GM12864 (cell line): ENCODE results near the gene CD180.

Experiments used
- DNase-seq: peaks from one replicate; pipeline ENCODE4 v3.0.0-alpha.2; 2011; ENCODE audit warnings: low read depth
- H3K4me3 ChIP-seq: 2 replicates; pipeline ENCODE4 v1.5.1; 2011; ENCODE audit warnings: mild to moderate bottlenecking, low read depth, low read length, control low read depth
- TF ChIP-seq, protein P1 (sequence below): IDR thresholded peaks from 2 replicates; pipeline ENCODE4 v1.5.1; 2011; ENCODE audit warnings: low read depth, mild to moderate bottlenecking, moderate library complexity, low read length, control low read depth, inconsistent platforms; ENCODE audit errors: missing control alignments

The CD180 gene

DNA sequence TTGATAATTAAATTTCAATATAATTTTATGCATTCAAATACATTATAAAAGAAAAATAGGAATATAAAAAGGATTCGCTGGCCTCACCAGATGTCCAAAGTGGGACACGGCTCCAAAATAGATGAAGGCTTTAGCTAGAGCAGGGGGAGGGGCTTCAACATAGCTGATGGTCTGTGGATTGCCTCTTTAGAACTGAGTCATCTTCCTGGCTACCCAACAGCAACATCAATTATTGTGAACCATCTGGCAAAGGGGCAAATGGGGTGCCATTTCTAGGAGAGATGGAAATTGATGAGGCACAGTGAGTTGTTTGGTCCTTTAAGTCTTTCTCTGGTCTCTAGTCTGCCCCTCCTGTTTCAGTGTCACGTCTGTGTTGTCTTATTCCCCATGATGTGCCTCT lies 44.2 kb upstream of the CD180 start:
- H3K4me3 ChIP-seq = no peak overlapping the region
- DNase-seq = no peak
- TF ChIP-seq, protein P1, sequence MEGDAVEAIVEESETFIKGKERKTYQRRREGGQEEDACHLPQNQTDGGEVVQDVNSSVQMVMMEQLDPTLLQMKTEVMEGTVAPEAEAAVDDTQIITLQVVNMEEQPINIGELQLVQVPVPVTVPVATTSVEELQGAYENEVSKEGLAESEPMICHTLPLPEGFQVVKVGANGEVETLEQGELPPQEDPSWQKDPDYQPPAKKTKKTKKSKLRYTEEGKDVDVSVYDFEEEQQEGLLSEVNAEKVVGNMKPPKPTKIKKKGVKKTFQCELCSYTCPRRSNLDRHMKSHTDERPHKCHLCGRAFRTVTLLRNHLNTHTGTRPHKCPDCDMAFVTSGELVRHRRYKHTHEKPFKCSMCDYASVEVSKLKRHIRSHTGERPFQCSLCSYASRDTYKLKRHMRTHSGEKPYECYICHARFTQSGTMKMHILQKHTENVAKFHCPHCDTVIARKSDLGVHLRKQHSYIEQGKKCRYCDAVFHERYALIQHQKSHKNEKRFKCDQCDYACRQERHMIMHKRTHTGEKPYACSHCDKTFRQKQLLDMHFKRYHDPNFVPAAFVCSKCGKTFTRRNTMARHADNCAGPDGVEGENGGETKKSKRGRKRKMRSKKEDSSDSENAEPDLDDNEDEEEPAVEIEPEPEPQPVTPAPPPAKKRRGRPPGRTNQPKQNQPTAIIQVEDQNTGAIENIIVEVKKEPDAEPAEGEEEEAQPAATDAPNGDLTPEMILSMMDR = no peak

DNA sequence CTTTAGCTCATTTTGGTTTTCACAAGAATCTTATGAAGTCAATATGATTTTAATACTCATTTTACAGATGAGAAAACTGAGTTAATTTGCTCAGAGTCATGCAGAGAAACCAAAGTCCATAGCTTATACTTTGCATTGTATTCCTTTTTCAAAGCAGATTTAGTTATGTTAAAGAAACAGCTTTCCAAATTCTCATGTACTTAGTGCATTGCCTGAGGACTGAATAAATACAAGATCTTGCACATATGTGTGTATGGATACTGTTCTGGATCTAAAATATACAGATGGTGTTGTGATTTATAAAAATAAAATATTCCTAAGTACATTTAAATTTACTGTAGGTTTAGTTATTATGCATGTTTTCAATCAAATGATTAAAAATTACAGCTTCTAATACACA lies 43.5 kb upstream of the CD180 start:
- no peak for DNase-seq
- H3K4me3 ChIP-seq = no peak overlapping the region
- TF ChIP-seq, protein P1 = no peak

GRCh38 chr5:67238191-67238590 lies 41.6 kb upstream of the CD180 start:
- TF ChIP-seq, protein P1 = no peak
- no peak overlapping the region for H3K4me3 ChIP-seq
- no peak for DNase-seq

DNA sequence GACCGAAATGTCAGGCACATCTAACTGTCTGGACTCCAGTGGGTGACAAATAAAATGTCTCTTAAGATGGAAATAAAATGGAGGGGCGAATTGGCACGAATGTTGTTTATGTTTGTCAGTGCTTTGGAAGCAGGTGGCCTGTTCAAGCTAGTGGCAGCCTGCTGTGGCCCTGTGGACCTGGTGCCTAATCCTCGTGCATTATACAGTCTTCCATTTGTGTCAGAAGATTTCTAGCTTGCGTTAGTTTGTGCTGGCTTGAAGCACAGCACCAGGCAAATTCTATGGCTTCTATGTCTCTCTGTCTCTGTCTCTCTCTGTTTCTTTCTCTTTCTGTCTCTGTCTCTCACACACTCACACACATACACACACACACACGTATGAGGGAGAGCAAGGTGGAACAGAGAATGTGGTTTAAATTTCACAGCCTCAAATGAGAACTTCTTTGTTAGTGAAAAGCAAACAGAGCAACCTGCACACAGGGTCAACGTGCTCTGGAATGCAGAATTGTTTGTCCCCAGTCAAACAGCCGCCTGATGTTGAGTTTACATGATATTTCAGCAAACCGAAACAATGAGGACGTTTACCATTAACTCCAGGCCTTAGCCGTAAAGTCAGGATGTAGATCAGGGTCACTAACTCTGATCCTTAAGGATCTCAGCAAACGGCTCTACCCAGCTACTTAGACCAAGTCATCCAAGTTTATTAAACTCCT lies 39.0 kb upstream of the CD180 start:
- no peak overlapping the region for H3K4me3 ChIP-seq

GRCh38 chr5:67234671-67235176 lies 38.1 kb upstream of the CD180 start:
- H3K4me3 ChIP-seq = no peak overlapping the region
- TF ChIP-seq, protein P1 = no peak
- DNase-seq = no peak

More for the DNA sequence above, 39.0 kb upstream of the CD180 start:
- no peak for DNase-seq
- TF ChIP-seq, protein P1 = no peak

DNA sequence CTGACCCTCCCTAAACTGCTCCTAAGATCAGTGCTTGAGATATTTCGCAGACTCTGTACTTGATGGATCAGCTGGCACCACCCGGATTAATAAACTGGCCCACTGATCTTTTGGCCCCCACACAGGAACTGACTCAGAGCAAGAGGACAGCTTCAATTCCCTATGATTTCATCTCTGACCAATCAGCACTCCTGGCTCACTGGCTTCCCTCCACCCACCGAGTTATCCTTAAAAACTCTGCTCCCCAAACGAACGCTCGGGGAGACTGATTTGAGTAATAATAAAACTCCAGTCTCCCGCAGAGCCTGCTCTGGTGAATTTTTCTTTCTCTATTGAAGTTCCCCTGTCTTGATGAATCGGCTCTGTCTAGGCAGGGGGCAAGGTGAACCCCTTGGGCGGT lies 36.5 kb upstream of the CD180 start:
- H3K4me3 ChIP-seq = no peak overlapping the region
- TF ChIP-seq, protein P1 = no peak
- DNase-seq = no peak

GRCh38 chr5:67223211-67223610 lies 26.6 kb upstream of the CD180 start:
- no peak overlapping the region for H3K4me3 ChIP-seq
- TF ChIP-seq, protein P1 = no peak
- no peak for DNase-seq
